ENCODE measurements around the gene PRRT1.
"Not testable (repeated sequence)": the region's sequence is repeated elsewhere in the genome, so short reads cannot be mapped to it uniquely, and the experiment has no call there.

PRRT1 gene

DNA sequence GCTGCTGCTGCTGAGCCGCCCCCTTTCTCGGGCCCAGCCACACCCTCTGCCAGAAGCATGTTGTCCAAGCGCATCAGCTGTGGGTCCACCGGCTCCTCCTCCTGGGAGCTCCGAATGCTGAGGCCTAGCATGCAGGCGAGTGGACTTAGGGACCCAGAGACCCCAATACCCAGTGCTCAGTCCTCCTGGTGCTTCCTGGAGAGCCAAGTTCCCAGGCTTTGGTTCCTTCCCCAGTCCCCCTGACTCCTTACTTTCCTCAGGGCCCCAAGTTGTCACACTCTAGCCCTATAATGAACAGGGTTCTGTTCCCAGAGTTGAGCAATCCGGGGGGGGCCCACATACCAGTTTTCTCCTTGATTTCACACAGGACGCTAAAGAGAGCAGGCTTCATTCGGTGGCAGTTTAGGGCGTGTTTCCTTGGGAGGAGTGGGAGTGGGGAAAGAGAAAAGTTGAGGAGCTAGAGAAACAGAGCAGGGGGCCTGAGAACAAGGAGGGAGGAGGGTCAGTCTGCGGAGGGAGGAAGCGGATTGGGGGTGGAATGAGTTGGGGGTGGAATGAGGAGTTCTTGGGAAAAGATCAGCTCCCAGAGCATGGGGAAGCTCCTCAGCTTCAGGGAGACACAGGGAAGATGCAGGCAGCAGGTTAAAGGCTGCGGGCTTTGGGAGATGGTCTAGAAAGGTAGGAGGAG lies 36.8 kb upstream of the PRRT1 start:
- DNase-seq (ENCODE audit: low read depth in 2 of 2, low spot score in 1 of 2): no peak

DNA sequence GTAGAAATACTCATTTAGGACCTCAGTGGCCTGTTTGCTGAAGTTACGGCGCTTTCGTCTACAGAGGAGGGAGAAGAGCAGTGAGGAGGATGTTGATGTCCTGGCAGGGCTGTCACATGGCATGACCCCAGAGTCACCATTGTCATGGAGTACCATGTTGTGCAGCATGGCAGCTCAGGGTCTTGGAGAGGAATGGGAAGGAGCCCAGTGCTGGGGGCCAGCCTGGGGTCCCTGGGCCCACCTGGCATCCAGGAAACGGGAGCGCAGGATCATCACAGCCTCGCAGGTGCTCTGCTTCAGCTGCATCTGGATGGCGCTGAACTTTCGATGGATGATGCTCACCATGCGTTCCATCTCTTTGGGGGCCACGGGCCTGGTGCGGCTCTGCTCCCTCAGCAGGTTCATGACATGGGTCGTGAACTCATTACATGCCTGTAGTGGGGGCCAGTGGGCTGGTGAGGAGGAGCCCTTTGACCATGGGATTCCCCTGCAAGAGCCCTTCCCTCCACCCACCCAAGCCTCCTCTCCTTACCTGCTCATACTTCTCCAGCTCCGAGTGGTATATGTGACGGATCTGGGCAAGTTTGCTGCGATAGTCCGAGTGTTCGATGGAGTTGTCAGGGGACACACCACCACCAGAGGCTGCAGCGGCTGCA lies 36.1 kb upstream of the PRRT1 start:
- DNase-seq (ENCODE audit: low read depth in 2 of 2, low spot score in 1 of 2): not testable (repeated sequence)

DNA sequence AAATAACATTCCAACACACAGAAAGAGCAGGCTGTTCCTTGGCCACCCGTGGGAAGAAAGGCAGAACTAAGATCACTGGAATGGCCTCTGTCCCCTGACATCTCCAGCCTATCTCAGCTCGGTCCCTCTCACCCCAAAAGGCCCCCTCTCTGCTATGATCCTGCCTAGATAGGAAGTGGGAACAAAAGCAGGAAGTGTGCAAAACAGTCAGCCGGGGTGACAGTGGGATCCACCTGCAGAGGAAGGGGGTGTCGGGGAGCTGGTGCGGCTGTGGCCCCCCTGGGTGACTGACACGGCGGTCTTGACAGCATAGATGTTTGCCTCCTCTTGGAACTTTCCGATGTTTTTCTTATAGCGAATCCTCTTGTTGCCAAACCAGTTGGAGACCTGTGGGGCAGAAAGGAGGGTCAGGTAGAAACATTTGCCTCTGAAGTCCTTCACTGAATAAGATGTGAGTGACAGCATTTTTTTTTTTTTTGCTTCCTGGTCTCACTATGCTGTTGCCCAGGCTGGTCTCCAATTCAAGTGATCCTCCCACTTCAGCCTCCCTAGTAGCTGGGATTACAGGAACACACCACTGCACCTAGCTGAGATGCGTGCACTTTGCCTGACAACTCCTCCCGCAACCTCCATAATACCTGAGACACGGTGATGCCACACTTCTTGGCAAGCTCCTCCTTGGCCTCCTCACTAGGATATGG lies 35.4 kb upstream of the PRRT1 start:
- DNase-seq (ENCODE audit: low read depth in 2 of 2, low spot score in 1 of 2): no peak

- DNase-seq (ENCODE audit: low read depth in 2 of 2, low spot score in 1 of 2): not testable (repeated sequence)
These were observed 34.6 kb upstream of the PRRT1 start for GRCh38 chr6:32186151-32186840.

DNA sequence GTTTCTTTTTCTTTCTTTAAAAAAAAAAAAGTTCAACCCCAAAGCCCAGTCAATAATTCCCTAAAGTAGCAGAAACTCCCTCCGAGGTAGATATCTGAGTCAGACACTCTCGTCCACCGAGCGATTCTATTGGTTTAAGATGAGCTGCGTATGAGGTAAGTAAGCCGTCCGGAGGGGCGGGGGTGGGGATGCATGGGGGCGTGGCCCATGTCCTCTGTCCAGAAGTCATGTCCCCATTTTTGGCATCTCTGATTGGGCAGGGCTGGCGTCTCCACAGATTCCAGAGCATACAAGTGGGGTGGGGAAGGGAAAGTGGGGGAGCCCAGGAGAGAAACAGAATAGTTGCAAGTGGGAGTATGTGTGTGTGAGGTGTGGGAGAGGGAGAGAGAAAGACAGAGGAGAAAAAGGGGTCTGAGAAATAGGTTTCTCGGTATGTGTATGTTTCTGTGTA lies 34.0 kb upstream of the PRRT1 start:
- DNase-seq (ENCODE audit: low read depth in 2 of 2, low spot score in 1 of 2): peak in 1 of 2 donors; percentile 35

- no peak for DNase-seq (ENCODE audit: low read depth in 2 of 2, low spot score in 1 of 2)
These were observed 32.4 kb upstream of the PRRT1 start, which contains the start of gene AGER for GRCh38 chr6:32184084-32184640. AGER (minus strand) TSS chr6:32184253; CDS start chr6:32184222, 31 bp downstream.

GRCh38 chr6:32183483-32184083 lies 31.8 kb upstream of the PRRT1 start:
- DNase-seq (ENCODE audit: low read depth in 2 of 2, low spot score in 1 of 2): no peak

- no peak for DNase-seq (ENCODE audit: low read depth in 2 of 2, low spot score in 1 of 2)
These were observed 31.3 kb upstream of the PRRT1 start for GRCh38 chr6:32183030-32183429.

- no peak for DNase-seq (ENCODE audit: low read depth in 2 of 2, low spot score in 1 of 2)
These were observed 30.8 kb upstream of the PRRT1 start for GRCh38 chr6:32182555-32182981.

DNA sequence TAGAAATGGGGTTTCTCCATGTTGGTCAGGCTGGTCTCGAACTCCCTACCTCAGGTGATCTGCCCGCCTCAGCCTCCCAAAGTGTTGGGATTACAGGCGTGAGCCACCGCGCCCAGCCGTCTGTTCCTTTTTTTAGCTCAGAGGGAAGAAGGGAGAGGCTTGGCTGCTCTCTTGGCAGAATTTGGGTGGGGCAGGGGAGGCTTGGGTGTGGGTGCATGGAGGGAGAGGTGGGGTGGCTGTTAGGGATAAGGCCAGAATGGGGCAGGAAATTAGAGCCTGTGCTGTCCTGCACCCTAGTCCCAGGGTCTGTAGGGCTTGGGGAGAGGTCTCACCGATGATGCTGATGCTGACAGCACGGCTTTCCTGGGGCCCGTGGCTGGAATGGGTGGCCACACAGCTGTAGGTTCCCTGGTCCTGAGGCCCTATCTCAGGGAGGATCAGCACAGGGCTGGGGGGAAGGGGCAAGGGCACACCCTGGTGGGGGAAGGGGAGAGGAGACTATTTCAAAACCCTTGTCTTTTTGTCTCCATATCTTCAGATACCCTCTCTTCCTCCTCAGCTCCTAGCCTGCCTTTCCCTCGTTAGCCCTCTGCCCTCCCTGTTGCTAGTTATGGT lies 30.3 kb upstream of the PRRT1 start:
- DNase-seq (ENCODE audit: low read depth in 2 of 2, low spot score in 1 of 2): no peak

DNA sequence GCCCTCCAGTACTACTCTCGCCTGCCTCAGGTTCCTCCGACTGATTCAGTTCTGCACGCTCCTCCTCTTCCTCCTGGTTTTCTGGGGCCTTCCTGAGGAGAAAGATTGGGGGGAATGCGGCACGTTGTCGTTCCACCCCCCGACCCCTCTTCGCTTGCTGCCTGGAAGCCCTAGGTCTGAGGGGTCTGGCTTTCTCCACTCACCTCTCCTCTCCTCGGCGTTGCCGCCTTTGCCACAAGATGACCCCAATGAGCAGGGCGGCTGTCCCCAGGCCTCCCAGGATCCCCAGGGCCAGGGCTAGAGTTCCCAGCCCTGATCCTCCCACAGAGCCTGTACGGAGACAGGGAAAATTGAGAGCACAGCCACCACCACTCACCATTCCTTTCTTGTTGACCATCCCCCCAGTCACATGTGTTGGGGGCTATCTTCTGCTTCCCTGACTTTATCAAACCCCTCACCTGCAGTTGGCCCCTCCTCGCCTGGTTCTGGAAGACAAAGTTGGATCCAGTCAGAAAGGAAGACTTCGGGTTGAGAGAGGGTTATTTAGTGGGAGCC lies 29.5 kb upstream of the PRRT1 start:
- DNase-seq (ENCODE audit: low read depth in 2 of 2, low spot score in 1 of 2): no peak

DNA sequence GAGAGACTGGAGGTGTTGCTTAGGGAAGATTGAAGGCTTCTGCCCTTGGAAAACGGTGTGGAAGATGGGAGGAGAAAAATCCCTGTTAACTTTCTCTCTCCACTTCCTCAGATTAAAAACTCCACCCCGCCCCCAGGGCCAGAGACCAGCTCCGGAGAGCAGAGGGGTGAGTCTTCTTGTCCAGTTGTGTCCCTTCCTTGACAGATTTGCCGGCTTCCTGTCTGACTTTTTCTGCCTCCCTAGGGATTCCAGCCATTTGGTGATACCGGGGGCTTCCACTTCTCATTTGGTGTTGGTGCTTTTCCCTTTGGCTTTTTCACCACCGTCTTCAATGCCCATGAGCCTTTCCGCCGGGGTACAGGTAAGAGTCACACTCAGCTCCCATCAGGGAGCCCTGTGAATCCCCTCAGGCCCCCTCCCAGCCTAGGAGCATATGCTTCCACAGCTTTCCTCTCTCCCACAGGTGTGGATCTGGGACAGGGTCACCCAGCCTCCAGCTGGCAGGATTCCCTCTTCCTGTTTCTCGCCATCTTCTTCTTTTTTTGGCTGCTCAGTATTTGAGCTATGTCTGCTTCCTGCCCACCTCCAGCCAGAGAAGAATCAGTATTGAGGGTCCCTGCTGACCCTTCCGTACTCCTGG lies 28.1 kb upstream of the PRRT1 start:
- DNase-seq (ENCODE audit: low read depth in 2 of 2, low spot score in 1 of 2): no peak

DNA sequence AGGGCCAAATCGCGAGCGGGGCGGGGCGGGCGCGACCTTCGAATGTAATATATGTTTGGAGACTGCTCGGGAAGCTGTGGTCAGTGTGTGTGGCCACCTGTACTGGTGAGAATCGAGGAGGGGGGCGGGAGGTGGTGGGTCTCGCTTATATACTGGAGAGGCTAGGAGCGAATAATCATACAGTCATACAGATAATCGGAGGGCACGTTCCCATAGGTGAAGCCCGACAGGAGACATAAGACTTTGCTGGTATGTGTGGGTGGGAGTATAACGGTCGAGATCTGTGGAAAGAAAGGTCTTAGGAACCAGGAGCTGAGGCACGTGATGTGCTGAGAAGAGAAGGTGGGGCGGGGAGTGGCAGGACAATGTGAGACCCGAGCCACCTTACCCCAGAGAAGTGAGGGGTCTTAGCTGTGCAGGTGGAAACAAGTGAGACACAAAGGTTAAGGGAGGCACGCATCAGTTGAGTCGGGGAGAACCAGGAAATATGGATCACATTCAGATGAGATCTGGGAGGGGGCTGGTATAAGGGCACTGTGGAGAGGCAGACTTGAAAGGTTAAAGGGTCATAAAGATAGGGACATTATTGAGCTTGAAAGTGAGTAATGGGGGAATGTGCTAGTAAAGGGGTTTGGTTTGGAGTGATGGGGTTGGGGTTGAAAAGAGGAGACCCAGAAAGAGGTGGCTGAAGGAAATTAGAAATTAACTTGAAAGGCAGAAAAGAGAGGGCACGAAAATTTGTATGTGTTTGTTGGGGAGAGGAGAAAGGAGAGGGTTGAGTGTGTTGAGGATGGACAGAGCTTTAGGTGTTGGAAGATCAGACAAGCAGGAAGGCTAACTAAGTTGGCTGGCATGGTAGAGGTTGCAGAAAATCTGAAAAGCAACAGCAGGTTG lies 27.1 kb upstream of the PRRT1 start:
- DNase-seq (ENCODE audit: low read depth in 2 of 2, low spot score in 1 of 2): no peak

DNA sequence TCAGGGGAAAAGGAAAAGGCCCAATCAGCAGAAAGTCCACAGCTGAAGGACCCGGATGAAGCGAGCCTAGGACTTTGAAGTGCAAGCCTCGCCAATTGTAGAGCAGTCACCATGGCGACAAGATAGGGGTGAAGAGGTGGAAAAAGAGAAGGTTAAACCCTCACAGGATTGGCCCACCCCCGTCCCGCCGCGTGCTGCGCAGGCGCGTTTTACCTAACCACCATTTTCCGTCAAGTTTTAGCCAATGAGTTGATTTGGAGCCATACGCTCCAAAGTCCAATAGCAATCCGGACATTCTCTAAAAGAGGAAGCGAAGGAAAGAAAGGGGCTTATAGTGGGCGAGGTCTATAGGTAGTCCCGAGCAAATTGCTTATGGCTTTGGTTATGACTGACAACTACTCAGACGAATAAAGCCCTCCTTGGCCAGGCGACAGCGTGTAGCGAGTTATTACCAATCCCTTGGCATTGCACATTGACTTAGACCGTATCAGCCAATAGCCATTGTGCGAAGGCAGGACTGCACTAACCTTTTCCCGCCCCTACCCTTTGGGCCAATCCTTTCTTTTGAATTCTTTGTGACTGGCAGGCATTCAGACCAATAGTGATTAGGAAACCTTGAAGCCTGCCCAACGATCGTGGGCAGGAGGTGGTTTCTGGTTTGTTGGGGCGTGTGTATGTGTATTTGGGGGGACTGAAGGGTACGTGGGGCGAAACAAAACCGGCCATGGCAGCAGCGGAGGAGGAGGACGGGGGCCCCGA lies 26.2 kb upstream of the PRRT1 start, which contains the start of gene RNF5:
Gene RNF5, plus strand, starts transcription at position 618 of the 759 bp plus-strand sequence. Its CDS starts 107 bp downstream, at position 725.
- DNase-seq (ENCODE audit: low read depth in 2 of 2, low spot score in 1 of 2): peak; percentile 79 to 87

DNA sequence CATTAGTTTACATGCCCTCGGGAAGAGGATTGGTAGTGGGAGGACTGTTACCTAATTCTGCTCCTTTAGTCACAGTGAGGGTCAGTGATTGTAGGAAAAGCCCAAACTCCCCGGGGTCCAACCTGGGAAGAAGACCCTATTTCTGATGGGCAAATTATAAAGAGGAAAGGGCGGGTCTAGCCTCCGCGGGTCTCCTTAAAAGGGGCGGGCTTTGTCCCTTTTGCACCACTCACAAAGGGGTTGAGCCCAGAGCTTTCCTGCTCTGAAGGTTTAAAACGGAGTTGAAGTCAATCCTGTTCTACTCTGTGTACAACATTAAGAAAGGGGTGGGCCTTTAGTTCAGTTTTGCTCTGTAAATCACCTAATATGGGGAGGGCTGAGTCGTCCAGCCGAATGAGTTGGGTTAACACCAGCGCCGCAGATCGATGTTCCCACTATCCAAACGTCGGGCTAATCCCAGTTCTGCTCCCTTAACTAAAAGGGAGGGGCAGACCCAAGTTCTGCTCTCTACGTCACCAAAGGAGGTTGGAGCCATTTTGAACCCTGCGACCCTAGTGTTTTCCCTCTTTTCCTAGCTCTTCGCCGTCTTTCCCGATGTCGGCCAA lies 25.5 kb upstream of the PRRT1 start:
- DNase-seq (ENCODE audit: low read depth in 2 of 2, low spot score in 1 of 2): no peak

- no peak for DNase-seq (ENCODE audit: low read depth in 2 of 2, low spot score in 1 of 2)
These were observed 24.9 kb upstream of the PRRT1 start for GRCh38 chr6:32176476-32177182.

Data from stimulated activated CD8-positive, alpha-beta memory T cell treated with anti-CD3 and anti-CD28 coated beads, Interleukin-4, amount 100 ng/mL, for 1 hour (primary cell).